Activated CD8-positive, alpha-beta T cell treated with anti-CD3 and anti-CD28 coated beads for 36 hours (primary cell): Measurements from ENCODE around the gene APLNR. TPM values are rescaled to one million over a fixed set of nuclear protein-coding genes. Genes with fewer than 3 reads are reported as not detected.

ENCODE experiments used
- ATAC-seq: fragments of 200-7000 bp; cut with Tn5 transposase; one replicate; pipeline ENCODE4 v1.10.0; 2021; ENCODE audit warnings: mild to moderate bottlenecking, moderate library complexity
- CTCF ChIA-PET: fragments of 350-600 bp; sonication (Branson Sonifier 250); formaldehyde crosslinking; loops from one replicate; lab custom pipeline; 2021; ENCODE audit warnings: antibody characterized with exemption; lab: Charles Lee
- POLR2A ChIA-PET: fragments of 350-600 bp; sonication (Branson Sonifier 250); formaldehyde crosslinking; loops from one replicate; lab custom pipeline; 2021; ENCODE audit warnings: antibody characterized with exemption; lab: Charles Lee
- DNase-seq: peaks from one replicate; pipeline ENCODE4 v3.0.0-alpha.2; 2020
- H3K27ac Mint-ChIP-seq: one replicate; pipeline ENCODE4 v1.8.0; 2021; ENCODE audit warnings: mild to moderate bottlenecking, mixed read lengths
- H3K27me3 Mint-ChIP-seq: one replicate; pipeline ENCODE4 v1.8.0; 2021; ENCODE audit warnings: mixed read lengths
- H3K36me3 Mint-ChIP-seq: one replicate; pipeline ENCODE4 v1.8.0; 2021; ENCODE audit warnings: low read depth, mixed read lengths
- H3K4me1 Mint-ChIP-seq: one replicate; pipeline ENCODE4 v1.8.0; 2021; ENCODE audit warnings: low read depth, mixed read lengths
- H3K4me3 Mint-ChIP-seq: one replicate; pipeline ENCODE4 v1.8.0; 2021; ENCODE audit warnings: mild to moderate bottlenecking, moderate library complexity, mixed read lengths
- H3K9me3 Mint-ChIP-seq: one replicate; pipeline ENCODE4 v1.8.0; 2021; ENCODE audit warnings: mixed read lengths
- CTCF ChIP-seq: fragments of 200-600 bp; IDR thresholded peaks from one replicate; pipeline ENCODE4 v1.8.0; 2022; ENCODE audit warnings: antibody characterized with exemption, mild to moderate bottlenecking
- intact Hi-C: fragments of 100-400 bp; cut with micrococcal nuclease; formaldehyde crosslinking; loops from one replicate; pipeline ENCODE4 v1.10.0; 2022
- total RNA-seq, 2 experiments: library from RNA; stranded (reverse); gene quantifications; one replicate each; pipeline ENCODE4 v1.2.3, GENCODE V29; 2021

APLNR gene
- total RNA-seq, 2 experiments from 2014 or later, result not detected

- H3K27me3 Mint-ChIP-seq, result peaks cover 54% of the 10 kb centered on the region
- CTCF ChIA-PET, result interaction anchor here (1.3 kb wide), 1 partner anchor 13 kb away, joined by 6 read pairs; no protein-coding TSS in a partner anchor
- no peak for TF ChIP-seq CTCF
- intact Hi-C loops, result no loop called here
- POLR2A ChIA-PET, result interaction anchor here (0.6 kb wide), 1 partner anchor 24 kb away, joined by 3 read pairs; no protein-coding TSS in a partner anchor
- peaks cover 7% of the 10 kb centered on the region for H3K4me1 Mint-ChIP-seq
- DNase-seq, result no peak
- no peaks in the 10 kb centered on the region for H3K9me3 Mint-ChIP-seq
- H3K4me3 Mint-ChIP-seq, result no peak overlapping the region
- no peak for ATAC-seq
- H3K36me3 Mint-ChIP-seq, result no peaks in the 10 kb centered on the region
- no peak overlapping the region for H3K27ac Mint-ChIP-seq
These were observed 1.0 kb downstream of the APLNR start for GRCh38 chr11:57235761-57236703.

- POLR2A ChIA-PET, result no interaction called here
- ATAC-seq (no peak), DNase-seq (no peak)
- Mint-ChIP-seq H3K9me3 (no peaks in the 10 kb centered on the region), H3K36me3 (no peaks in the 10 kb centered on the region), H3K27ac (no peak overlapping the region), H3K4me3 (no peak overlapping the region), H3K4me1 (peaks cover 7% of the 10 kb centered on the region), H3K27me3 (peaks cover 63% of the 10 kb centered on the region)
- TF ChIP-seq CTCF, result no peak
- CTCF ChIA-PET, result interaction anchor here (2.5 kb wide), 1 partner anchor 16 kb away, joined by 13 read pairs; no protein-coding TSS in a partner anchor
- intact Hi-C loops, result no loop called here
These were observed 3.3 kb downstream of the APLNR start for GRCh38 chr11:57233702-57234101.

- intact Hi-C loops, result no loop called here
- TF ChIP-seq CTCF, result no peak
- Mint-ChIP-seq H3K36me3 (no peaks in the 10 kb centered on the region), H3K9me3 (no peaks in the 10 kb centered on the region), H3K27ac (no peak overlapping the region), H3K4me1 (no peaks in the 10 kb centered on the region), H3K4me3 (no peak overlapping the region), H3K27me3 (peaks cover 52% of the 10 kb centered on the region)
- ATAC-seq (no peak), DNase-seq (no peak)
- POLR2A ChIA-PET, result no interaction called here
- CTCF ChIA-PET, result interaction anchor here (2.5 kb wide), 1 partner anchor 18 kb away, joined by 13 read pairs; no protein-coding TSS in a partner anchor
These were observed 5.4 kb downstream of the APLNR start for GRCh38 chr11:57231539-57232253.

GRCh38 chr11:57230791-57231538 is 6.1 kb downstream of the APLNR start:
- Mint-ChIP-seq H3K4me3 (no peak overlapping the region), H3K9me3 (no peaks in the 10 kb centered on the region), H3K4me1 (no peaks in the 10 kb centered on the region), H3K27me3 (peaks cover 47% of the 10 kb centered on the region), H3K36me3 (no peaks in the 10 kb centered on the region), H3K27ac (no peak overlapping the region)
- ATAC-seq (no peak), DNase-seq (no peak)
- intact Hi-C loops, result no loop called here
- ChIA-PET POLR2A (no interaction called here), CTCF (interaction anchor here (1.4 kb wide), 1 partner anchor 18 kb away, joined by 5 read pairs; no protein-coding TSS in a partner anchor)
- no peak for TF ChIP-seq CTCF
